Measurements from ENCODE around the gene MPC1L. TPM values are rescaled to one million over a fixed set of nuclear protein-coding genes. Genes with fewer than 3 reads are reported as not detected.
A peak's percentile ranks its signal among the peaks of the same experiment; 100 is the strongest.

The MPC1L gene
- total and polyA plus RNA-seq, 4 donors, result not detected

DNA sequence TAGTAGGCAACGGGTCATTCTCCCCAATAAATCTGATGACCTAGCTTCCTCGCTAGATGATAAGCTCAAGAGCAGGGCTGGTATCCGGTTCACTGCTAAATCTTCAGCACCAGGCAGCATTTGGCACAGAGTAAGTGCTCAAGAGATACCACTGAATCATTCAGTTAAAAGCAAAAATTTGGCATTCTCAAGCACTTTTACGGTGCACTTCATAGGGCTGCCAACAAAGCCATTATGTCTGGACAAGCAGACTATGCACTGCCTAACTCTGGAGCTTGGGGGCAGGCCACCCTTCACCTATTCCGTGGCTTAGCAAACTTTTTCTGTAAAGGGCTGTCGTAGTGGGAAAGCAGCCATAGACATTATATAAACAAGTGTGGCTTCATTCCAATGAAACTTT, 47.9 kb downstream of the MPC1L start:
- H3K9ac ChIP-seq (ENCODE audit: low read depth in 1 of 2, low read length in 2 of 2), result peak overlapping the region in 1 of 2 donors; percentile 13
- TF ChIP-seq, protein P1, sequence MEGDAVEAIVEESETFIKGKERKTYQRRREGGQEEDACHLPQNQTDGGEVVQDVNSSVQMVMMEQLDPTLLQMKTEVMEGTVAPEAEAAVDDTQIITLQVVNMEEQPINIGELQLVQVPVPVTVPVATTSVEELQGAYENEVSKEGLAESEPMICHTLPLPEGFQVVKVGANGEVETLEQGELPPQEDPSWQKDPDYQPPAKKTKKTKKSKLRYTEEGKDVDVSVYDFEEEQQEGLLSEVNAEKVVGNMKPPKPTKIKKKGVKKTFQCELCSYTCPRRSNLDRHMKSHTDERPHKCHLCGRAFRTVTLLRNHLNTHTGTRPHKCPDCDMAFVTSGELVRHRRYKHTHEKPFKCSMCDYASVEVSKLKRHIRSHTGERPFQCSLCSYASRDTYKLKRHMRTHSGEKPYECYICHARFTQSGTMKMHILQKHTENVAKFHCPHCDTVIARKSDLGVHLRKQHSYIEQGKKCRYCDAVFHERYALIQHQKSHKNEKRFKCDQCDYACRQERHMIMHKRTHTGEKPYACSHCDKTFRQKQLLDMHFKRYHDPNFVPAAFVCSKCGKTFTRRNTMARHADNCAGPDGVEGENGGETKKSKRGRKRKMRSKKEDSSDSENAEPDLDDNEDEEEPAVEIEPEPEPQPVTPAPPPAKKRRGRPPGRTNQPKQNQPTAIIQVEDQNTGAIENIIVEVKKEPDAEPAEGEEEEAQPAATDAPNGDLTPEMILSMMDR (IDR thresholded peaks at IDR 0.05; ENCODE audit: low read depth, low read length, missing input control), result no peak
- TF ChIP-seq YY1 (IDR thresholded peaks at IDR 0.05) (peak; percentile 18), FOXA2 (IDR thresholded peaks at IDR 0.05) (no peak), EGR1 (IDR thresholded peaks at IDR 0.05; ENCODE audit: low read depth in 2 of 2) (no peak), HNF4A (conservative IDR thresholded peaks at IDR 0.05) (peak in 1 of 2 donors; percentile 28), RXRA (IDR thresholded peaks at IDR 0.05) (peak; percentile 28 to 38), GABPA (IDR thresholded peaks at IDR 0.05 in 1 of 2, conservative IDR thresholded peaks at IDR 0.05 in 1 of 2) (no peak), NR2F2 (IDR thresholded peaks at IDR 0.05) (no peak), ZBTB33 (IDR thresholded peaks at IDR 0.05) (no peak), HNF4G (IDR thresholded peaks at IDR 0.05) (no peak), SP1 (IDR thresholded peaks at IDR 0.05) (peak; percentile 55), JUND (IDR thresholded peaks at IDR 0.05) (no peak), RAD21 (IDR thresholded peaks at IDR 0.05) (peak; percentile 15 to 27), FOXA1 (IDR thresholded peaks at IDR 0.05) (no peak), TAF1 (conservative IDR thresholded peaks at IDR 0.05) (no peak)
- TF ChIP-seq, protein P2, sequence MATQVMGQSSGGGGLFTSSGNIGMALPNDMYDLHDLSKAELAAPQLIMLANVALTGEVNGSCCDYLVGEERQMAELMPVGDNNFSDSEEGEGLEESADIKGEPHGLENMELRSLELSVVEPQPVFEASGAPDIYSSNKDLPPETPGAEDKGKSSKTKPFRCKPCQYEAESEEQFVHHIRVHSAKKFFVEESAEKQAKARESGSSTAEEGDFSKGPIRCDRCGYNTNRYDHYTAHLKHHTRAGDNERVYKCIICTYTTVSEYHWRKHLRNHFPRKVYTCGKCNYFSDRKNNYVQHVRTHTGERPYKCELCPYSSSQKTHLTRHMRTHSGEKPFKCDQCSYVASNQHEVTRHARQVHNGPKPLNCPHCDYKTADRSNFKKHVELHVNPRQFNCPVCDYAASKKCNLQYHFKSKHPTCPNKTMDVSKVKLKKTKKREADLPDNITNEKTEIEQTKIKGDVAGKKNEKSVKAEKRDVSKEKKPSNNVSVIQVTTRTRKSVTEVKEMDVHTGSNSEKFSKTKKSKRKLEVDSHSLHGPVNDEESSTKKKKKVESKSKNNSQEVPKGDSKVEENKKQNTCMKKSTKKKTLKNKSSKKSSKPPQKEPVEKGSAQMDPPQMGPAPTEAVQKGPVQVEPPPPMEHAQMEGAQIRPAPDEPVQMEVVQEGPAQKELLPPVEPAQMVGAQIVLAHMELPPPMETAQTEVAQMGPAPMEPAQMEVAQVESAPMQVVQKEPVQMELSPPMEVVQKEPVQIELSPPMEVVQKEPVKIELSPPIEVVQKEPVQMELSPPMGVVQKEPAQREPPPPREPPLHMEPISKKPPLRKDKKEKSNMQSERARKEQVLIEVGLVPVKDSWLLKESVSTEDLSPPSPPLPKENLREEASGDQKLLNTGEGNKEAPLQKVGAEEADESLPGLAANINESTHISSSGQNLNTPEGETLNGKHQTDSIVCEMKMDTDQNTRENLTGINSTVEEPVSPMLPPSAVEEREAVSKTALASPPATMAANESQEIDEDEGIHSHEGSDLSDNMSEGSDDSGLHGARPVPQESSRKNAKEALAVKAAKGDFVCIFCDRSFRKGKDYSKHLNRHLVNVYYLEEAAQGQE (IDR thresholded peaks at IDR 0.05), result no peak
- TF ChIP-seq, protein P3, sequence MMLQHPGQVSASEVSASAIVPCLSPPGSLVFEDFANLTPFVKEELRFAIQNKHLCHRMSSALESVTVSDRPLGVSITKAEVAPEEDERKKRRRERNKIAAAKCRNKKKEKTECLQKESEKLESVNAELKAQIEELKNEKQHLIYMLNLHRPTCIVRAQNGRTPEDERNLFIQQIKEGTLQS (IDR thresholded peaks at IDR 0.05), result no peak
- TF ChIP-seq, protein P4, sequence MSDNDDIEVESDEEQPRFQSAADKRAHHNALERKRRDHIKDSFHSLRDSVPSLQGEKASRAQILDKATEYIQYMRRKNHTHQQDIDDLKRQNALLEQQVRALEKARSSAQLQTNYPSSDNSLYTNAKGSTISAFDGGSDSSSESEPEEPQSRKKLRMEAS (IDR thresholded peaks at IDR 0.05), result no peak
- H3K27me3 ChIP-seq (ENCODE audit: control insufficient read depth in 4 of 4, insufficient read depth in 4 of 4, low read length in 3 of 4), result no peaks in the 10 kb centered on the region
- no peak for DNase-seq (ENCODE audit: low spot score)
- H3K9me3 ChIP-seq (ENCODE audit: control insufficient read depth in 4 of 4, low read length in 3 of 4), result no peaks in the 10 kb centered on the region
- no peak overlapping the region for H3K4me3 ChIP-seq (ENCODE audit: low read depth in 1 of 3, low read length in 3 of 3)
- 24% methylated on average over 6 of the region's 6 CpGs for WGBS
- peak overlapping the region; percentile 42 to 61 for H3K27ac ChIP-seq (ENCODE audit: low read depth in 1 of 2, low read length in 2 of 2)
- peaks cover 0 to 13% (median 8%) of the 10 kb centered on the region in 4 donors for H3K4me1 ChIP-seq (ENCODE audit: control insufficient read depth in 4 of 4, insufficient read depth in 4 of 4, low read length in 3 of 4)
- peaks cover 2 to 29% (median 20%) of the 10 kb centered on the region in 4 donors for H3K36me3 ChIP-seq (ENCODE audit: control insufficient read depth in 4 of 4, insufficient read depth in 3 of 4, low read depth in 1 of 4, low read length in 3 of 4)

Other genes starting within 250 kb of the MPC1L start
- gene ATP6AP2, start 42.5 kb upstream of the MPC1L start, total RNA-seq, result 10 to 100 TPM; 61.9 to 80.7 TPM
- 10 to 100 TPM; 49.7 to 54.2 TPM for gene ATP6AP2, start 42.5 kb upstream of the MPC1L start, polyA plus RNA-seq
- gene CXorf38, start 24.1 kb downstream of the MPC1L start, total RNA-seq, result 1 to 10 TPM; 5.8 to 8.3 TPM
- gene CXorf38, start 24.1 kb downstream of the MPC1L start, polyA plus RNA-seq, result 1 to 10 TPM; 3.7 to 5.6 TPM
- gene MED14, start 112.1 kb downstream of the MPC1L start, total RNA-seq, result 10 to 100 TPM in 1 of 2 donors, 1 to 10 TPM in 1; 7.9 to 20.1 TPM
- gene MED14, start 112.1 kb downstream of the MPC1L start, polyA plus RNA-seq, result 1 to 10 TPM; 5.5 to 6.1 TPM